HUES6 (cell line): ENCODE results near the gene BBS4.

Experiments used
- H3K27ac ChIP-seq: 2 replicates; pipeline ENCODE4 v1.7.0; 2013; ENCODE audit warnings: low read depth, mild to moderate bottlenecking, low read length, inconsistent platforms
- H3K27me3 ChIP-seq: 2 replicates; pipeline ENCODE4 v1.6.1; 2013; ENCODE audit warnings: low read length; ENCODE audit not compliant: control insufficient read depth, insufficient read depth
- H3K36me3 ChIP-seq: 2 replicates; pipeline ENCODE4 v1.6.1; 2013; ENCODE audit warnings: low read length; ENCODE audit not compliant: control insufficient read depth, insufficient read depth
- H3K4me1 ChIP-seq: 2 replicates; pipeline ENCODE4 v1.6.1; 2013; ENCODE audit warnings: low read length; ENCODE audit not compliant: control insufficient read depth, insufficient read depth
- H3K4me3 ChIP-seq: 2 replicates; pipeline ENCODE4 v1.5.1; 2013; ENCODE audit warnings: low read depth, low read length
- H3K9ac ChIP-seq: one replicate; pipeline ENCODE4 v1.6.1; 2013; ENCODE audit warnings: mild to moderate bottlenecking, low read length
- H3K9me3 ChIP-seq: 2 replicates; pipeline ENCODE4 v1.6.1; 2013; ENCODE audit warnings: low read depth, low read length; ENCODE audit not compliant: control insufficient read depth, insufficient read depth

Gene BBS4

GRCh38 chr15:72733941-72734738 is 48.1 kb downstream of the BBS4 start:
- H3K36me3 ChIP-seq: peaks cover 70% of the 10 kb centered on the region
- H3K4me3 ChIP-seq: no peak overlapping the region
- H3K9ac ChIP-seq: no peak overlapping the region
- H3K27ac ChIP-seq: no peak overlapping the region
- no peaks in the 10 kb centered on the region for H3K9me3 ChIP-seq
- H3K27me3 ChIP-seq: no peaks in the 10 kb centered on the region
- no peaks in the 10 kb centered on the region for H3K4me1 ChIP-seq

DNA sequence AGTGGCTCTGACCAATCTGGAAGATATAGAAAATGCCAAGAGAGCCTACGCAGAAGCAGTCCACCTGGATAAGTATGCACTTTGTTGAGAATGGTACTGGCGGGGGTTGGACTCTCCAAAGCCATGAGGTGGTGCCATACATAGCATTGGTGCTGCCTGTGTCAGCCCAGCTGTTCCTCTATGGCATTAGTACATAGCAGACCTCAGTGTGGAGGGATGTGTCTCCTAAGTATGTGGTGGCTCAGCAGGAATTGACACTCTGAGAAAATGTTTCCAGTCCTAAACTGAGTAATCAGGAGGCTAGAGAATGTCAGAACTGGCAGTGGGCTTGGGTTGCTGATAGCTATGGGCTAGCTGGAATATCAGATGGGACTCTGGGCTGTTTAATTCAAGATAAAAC is 49.1 kb downstream of the BBS4 start:
- H3K9me3 ChIP-seq: no peaks in the 10 kb centered on the region
- H3K4me3 ChIP-seq: no peak overlapping the region
- H3K27ac ChIP-seq: no peak overlapping the region
- H3K36me3 ChIP-seq: peaks cover 79% of the 10 kb centered on the region
- no peaks in the 10 kb centered on the region for H3K4me1 ChIP-seq
- no peak overlapping the region for H3K9ac ChIP-seq
- H3K27me3 ChIP-seq: no peaks in the 10 kb centered on the region

GRCh38 chr15:72737061-72737460 is 51.1 kb downstream of the BBS4 start:
- no peaks in the 10 kb centered on the region for H3K27me3 ChIP-seq
- no peak overlapping the region for H3K27ac ChIP-seq
- no peak overlapping the region for H3K9ac ChIP-seq
- H3K36me3 ChIP-seq: peaks cover 74% of the 10 kb centered on the region
- 0 out of 2 replicates have a peak, but pooled peaks cover 1% of the 10 kb centered on the region for H3K9me3 ChIP-seq
- H3K4me3 ChIP-seq: no peak overlapping the region
- H3K4me1 ChIP-seq: no peaks in the 10 kb centered on the region

- no peak overlapping the region for H3K4me3 ChIP-seq
- H3K36me3 ChIP-seq: peaks cover 70% of the 10 kb centered on the region
- peaks cover 6% of the 10 kb centered on the region; the same call in 1 of the 2 replicates for H3K9me3 ChIP-seq
- no peaks in the 10 kb centered on the region for H3K4me1 ChIP-seq
- H3K27me3 ChIP-seq: no peaks in the 10 kb centered on the region
- no peak overlapping the region for H3K27ac ChIP-seq
- H3K9ac ChIP-seq: no peak overlapping the region
Observed at GRCh38 chr15:72737723-72738122, 51.7 kb downstream of the BBS4 start.

DNA sequence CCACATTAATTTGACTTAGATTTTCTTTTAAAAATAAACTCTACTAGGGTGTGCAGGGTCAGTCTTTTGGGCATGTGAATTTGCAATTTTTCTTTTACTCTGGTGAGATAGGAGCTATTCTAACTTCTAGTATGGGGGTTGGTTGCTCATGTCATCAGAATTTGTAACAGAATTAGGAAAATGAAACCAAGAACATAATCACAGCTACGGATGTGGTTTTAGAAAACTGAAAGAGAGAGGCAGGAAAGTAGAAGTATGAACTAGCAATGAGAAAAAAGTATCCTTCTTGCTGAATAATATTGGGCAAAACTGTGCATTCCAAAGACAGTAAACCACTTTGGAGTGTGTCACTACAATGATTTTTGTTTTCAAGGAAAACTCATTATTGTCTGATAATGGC is 54.2 kb downstream of the BBS4 start:
- Histone ChIP-seq H3K36me3 (peaks cover 57% of the 10 kb centered on the region), H3K9me3 (peaks cover 6% of the 10 kb centered on the region; the same call in 1 of the 2 replicates), H3K27ac (no peak overlapping the region), H3K4me3 (no peak overlapping the region), H3K27me3 (no peaks in the 10 kb centered on the region), H3K4me1 (no peaks in the 10 kb centered on the region), H3K9ac (no peak overlapping the region)

DNA sequence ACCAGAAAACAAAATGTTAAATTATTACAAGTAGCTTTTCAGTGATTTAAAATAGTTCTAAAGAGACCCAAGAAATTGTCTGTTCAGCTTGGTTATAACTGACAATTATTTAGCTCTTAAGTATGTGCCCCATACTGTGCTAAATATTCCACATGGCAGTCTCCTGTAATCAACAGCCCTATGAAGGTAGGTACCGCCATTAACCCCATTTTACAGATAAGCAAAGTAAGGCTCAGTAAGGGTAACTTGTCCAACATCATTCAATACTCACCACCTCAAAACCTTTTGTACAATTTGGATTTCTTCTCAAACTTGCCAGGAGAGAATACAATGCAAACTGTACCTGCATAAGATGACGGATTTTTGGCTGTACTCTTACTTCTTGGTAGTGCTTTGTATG is 63.7 kb downstream of the BBS4 start:
- no peaks in the 10 kb centered on the region for H3K4me1 ChIP-seq
- peaks cover 38% of the 10 kb centered on the region for H3K36me3 ChIP-seq

GRCh38 chr15:72751751-72752455 is 65.9 kb downstream of the BBS4 start:
- Histone ChIP-seq H3K9me3 (no peaks in the 10 kb centered on the region), H3K36me3 (peaks cover 60% of the 10 kb centered on the region)

More for the DNA sequence above, 63.7 kb downstream of the BBS4 start:
- no peak overlapping the region for H3K27ac ChIP-seq
- no peaks in the 10 kb centered on the region for H3K9me3 ChIP-seq
- no peaks in the 10 kb centered on the region for H3K27me3 ChIP-seq
- H3K9ac ChIP-seq: no peak overlapping the region
- H3K4me3 ChIP-seq: no peak overlapping the region

GRCh38 chr15:72754096-72754495 is 68.1 kb downstream of the BBS4 start:
- Histone ChIP-seq H3K27me3 (no peaks in the 10 kb centered on the region), H3K9ac (no peak overlapping the region), H3K4me1 (no peaks in the 10 kb centered on the region), H3K27ac (no peak overlapping the region), H3K9me3 (no peaks in the 10 kb centered on the region), H3K4me3 (no peak overlapping the region), H3K36me3 (peaks cover 72% of the 10 kb centered on the region)

More at GRCh38 chr15:72751751-72752455, 65.9 kb downstream of the BBS4 start:
- Histone ChIP-seq H3K27ac (no peak overlapping the region), H3K27me3 (no peaks in the 10 kb centered on the region), H3K9ac (no peak overlapping the region), H3K4me1 (no peaks in the 10 kb centered on the region), H3K4me3 (no peak overlapping the region)

- H3K27ac ChIP-seq: no peak overlapping the region
Observed at GRCh38 chr15:72758182-72758581, 72.2 kb downstream of the BBS4 start.

GRCh38 chr15:72760590-72761260 is 74.7 kb downstream of the BBS4 start:
- H3K27me3 ChIP-seq: no peaks in the 10 kb centered on the region
- H3K4me1 ChIP-seq: no peaks in the 10 kb centered on the region
- H3K4me3 ChIP-seq: no peak overlapping the region
- H3K27ac ChIP-seq: no peak overlapping the region
- H3K36me3 ChIP-seq: peaks cover 70% of the 10 kb centered on the region
- H3K9me3 ChIP-seq: no peaks in the 10 kb centered on the region
- H3K9ac ChIP-seq: no peak overlapping the region

More at GRCh38 chr15:72758182-72758581, 72.2 kb downstream of the BBS4 start:
- Histone ChIP-seq H3K4me1 (no peaks in the 10 kb centered on the region), H3K4me3 (no peak overlapping the region), H3K36me3 (peaks cover 80% of the 10 kb centered on the region), H3K9me3 (no peaks in the 10 kb centered on the region), H3K9ac (no peak overlapping the region), H3K27me3 (no peaks in the 10 kb centered on the region)

DNA sequence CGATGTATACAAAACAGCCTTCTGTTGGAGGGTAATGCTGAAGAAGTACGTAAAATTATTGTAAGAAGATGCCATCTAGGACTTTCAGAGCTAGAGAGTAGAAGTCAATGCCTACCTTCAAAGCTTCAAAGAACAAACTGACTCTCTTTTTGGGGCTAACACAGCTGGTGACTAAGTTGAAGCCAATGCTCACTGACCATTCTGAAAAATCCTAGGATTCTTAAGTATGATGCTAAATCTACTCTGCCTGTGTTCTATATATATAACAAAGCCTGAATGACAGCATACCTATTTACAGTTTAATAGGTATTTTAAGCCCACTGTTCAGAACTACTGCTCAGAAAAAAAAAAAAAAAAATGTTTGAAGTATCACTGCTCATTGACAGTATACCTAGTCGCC is 78.6 kb downstream of the BBS4 start:
- no peak overlapping the region for H3K27ac ChIP-seq
- H3K4me3 ChIP-seq: no peak overlapping the region
- H3K27me3 ChIP-seq: no peaks in the 10 kb centered on the region
- no peaks in the 10 kb centered on the region for H3K4me1 ChIP-seq
- H3K9ac ChIP-seq: no peak overlapping the region
- H3K36me3 ChIP-seq: peaks cover 77% of the 10 kb centered on the region
- H3K9me3 ChIP-seq: peaks cover 17% of the 10 kb centered on the region; the same call in 1 of the 2 replicates
